ENCODE measurements around the gene NNAT.

NNAT gene

GRCh38 chr20:37523012-37523391, 2.0 kb downstream of the NNAT start:
- Histone ChIP-seq H3K27me3 (ENCODE audit: insufficient read depth, low read length) (no peaks in the 10 kb centered on the region), H3K36me3 (ENCODE audit: insufficient read depth, low read length) (peaks cover 5% of the 10 kb centered on the region), H2AFZ (ENCODE audit: low read depth, low read length) (no peak overlapping the region), H3K4me3 (ENCODE audit: low read length) (no peak overlapping the region), H3K4me1 (ENCODE audit: insufficient read depth, low read length) (peaks cover 26% of the 10 kb centered on the region), H3K9me3 (ENCODE audit: low read length) (peaks cover 34% of the 10 kb centered on the region)

- H2AFZ ChIP-seq (ENCODE audit: low read depth, low read length): no peak overlapping the region
- no peak overlapping the region for H3K4me3 ChIP-seq (ENCODE audit: low read length)
- peaks cover 30% of the 10 kb centered on the region for H3K9me3 ChIP-seq (ENCODE audit: low read length)
- peaks cover 2% of the 10 kb centered on the region for H3K36me3 ChIP-seq (ENCODE audit: insufficient read depth, low read length)
- H3K4me1 ChIP-seq (ENCODE audit: insufficient read depth, low read length): peaks cover 25% of the 10 kb centered on the region
- H3K27me3 ChIP-seq (ENCODE audit: insufficient read depth, low read length): no peaks in the 10 kb centered on the region
These were observed 3.1 kb downstream of the NNAT start for GRCh38 chr20:37523911-37524700.

GRCh38 chr20:37524859-37525708, 4.0 kb downstream of the NNAT start:
- Histone ChIP-seq H3K36me3 (ENCODE audit: insufficient read depth, low read length) (peaks cover 2% of the 10 kb centered on the region), H3K4me1 (ENCODE audit: insufficient read depth, low read length) (peaks cover 23% of the 10 kb centered on the region), H3K9me3 (ENCODE audit: low read length) (peaks cover 26% of the 10 kb centered on the region), H3K27me3 (ENCODE audit: insufficient read depth, low read length) (no peaks in the 10 kb centered on the region), H3K4me3 (ENCODE audit: low read length) (no peak overlapping the region), H2AFZ (ENCODE audit: low read depth, low read length) (no peak overlapping the region)

GRCh38 chr20:37525810-37526209, 4.8 kb downstream of the NNAT start:
- Histone ChIP-seq H2AFZ (ENCODE audit: low read depth, low read length) (no peak overlapping the region), H3K9me3 (ENCODE audit: low read length) (peaks cover 19% of the 10 kb centered on the region), H3K4me1 (ENCODE audit: insufficient read depth, low read length) (peaks cover 23% of the 10 kb centered on the region), H3K27me3 (ENCODE audit: insufficient read depth, low read length) (no peaks in the 10 kb centered on the region), H3K4me3 (ENCODE audit: low read length) (peak overlapping the region; percentile 94), H3K36me3 (ENCODE audit: insufficient read depth, low read length) (peaks cover 2% of the 10 kb centered on the region)

- Histone ChIP-seq H3K27me3 (ENCODE audit: insufficient read depth, low read length) (no peaks in the 10 kb centered on the region), H3K4me3 (ENCODE audit: low read length) (peak overlapping the region; percentile 94), H3K4me1 (ENCODE audit: insufficient read depth, low read length) (peaks cover 23% of the 10 kb centered on the region), H2AFZ (ENCODE audit: low read depth, low read length) (no peak overlapping the region), H3K9me3 (ENCODE audit: low read length) (peaks cover 14% of the 10 kb centered on the region), H3K36me3 (ENCODE audit: insufficient read depth, low read length) (peaks cover 2% of the 10 kb centered on the region)
These were observed 5.3 kb downstream of the NNAT start for GRCh38 chr20:37526238-37526838.

GRCh38 chr20:37526839-37527637, 6.0 kb downstream of the NNAT start:
- Histone ChIP-seq H2AFZ (ENCODE audit: low read depth, low read length) (peak overlapping the region; percentile 83), H3K4me1 (ENCODE audit: insufficient read depth, low read length) (peaks cover 23% of the 10 kb centered on the region), H3K4me3 (ENCODE audit: low read length) (peak overlapping the region; percentile 94), H3K9me3 (ENCODE audit: low read length) (peaks cover 12% of the 10 kb centered on the region), H3K36me3 (ENCODE audit: insufficient read depth, low read length) (peaks cover 2% of the 10 kb centered on the region), H3K27me3 (ENCODE audit: insufficient read depth, low read length) (no peaks in the 10 kb centered on the region)

GRCh38 chr20:37527638-37528445, 6.8 kb downstream of the NNAT start, which contains the start of gene BLCAP:
BLCAP (minus strand) TSS chr20:37527876; CDS start chr20:37519174, 8,702 bp downstream.
- Histone ChIP-seq H2AFZ (ENCODE audit: low read depth, low read length) (peak within 1 kb of the TSS; percentile 83), H3K4me1 (ENCODE audit: insufficient read depth, low read length) (peaks cover 23% of the 10 kb centered on the region), H3K27me3 (ENCODE audit: insufficient read depth, low read length) (no peaks in the 10 kb centered on the region), H3K9me3 (ENCODE audit: low read length) (peaks cover 10% of the 10 kb centered on the region), H3K4me3 (ENCODE audit: low read length) (peak within 1 kb of the TSS; percentile 94), H3K36me3 (ENCODE audit: insufficient read depth, low read length) (peaks cover 2% of the 10 kb centered on the region)

- no peaks in the 10 kb centered on the region for H3K27me3 ChIP-seq (ENCODE audit: insufficient read depth, low read length)
- H3K9me3 ChIP-seq (ENCODE audit: low read length): peaks cover 7% of the 10 kb centered on the region
- no peaks in the 10 kb centered on the region for H3K36me3 ChIP-seq (ENCODE audit: insufficient read depth, low read length)
- peak overlapping the region; percentile 83 for H2AFZ ChIP-seq (ENCODE audit: low read depth, low read length)
- H3K4me3 ChIP-seq (ENCODE audit: low read length): peak overlapping the region; percentile 94
- H3K4me1 ChIP-seq (ENCODE audit: insufficient read depth, low read length): peaks cover 23% of the 10 kb centered on the region
These were observed 7.6 kb downstream of the NNAT start for GRCh38 chr20:37528446-37529213.

GRCh38 chr20:37529214-37529967, 8.3 kb downstream of the NNAT start:
- Histone ChIP-seq H3K9me3 (ENCODE audit: low read length) (peaks cover 3% of the 10 kb centered on the region), H3K4me1 (ENCODE audit: insufficient read depth, low read length) (peaks cover 25% of the 10 kb centered on the region), H3K4me3 (ENCODE audit: low read length) (peak overlapping the region; percentile 94), H3K27me3 (ENCODE audit: insufficient read depth, low read length) (no peaks in the 10 kb centered on the region), H2AFZ (ENCODE audit: low read depth, low read length) (no peak overlapping the region), H3K36me3 (ENCODE audit: insufficient read depth, low read length) (no peaks in the 10 kb centered on the region)

- Histone ChIP-seq H3K9me3 (ENCODE audit: low read length) (no peaks in the 10 kb centered on the region), H3K36me3 (ENCODE audit: insufficient read depth, low read length) (no peaks in the 10 kb centered on the region), H3K4me1 (ENCODE audit: insufficient read depth, low read length) (peaks cover 25% of the 10 kb centered on the region), H3K4me3 (ENCODE audit: low read length) (no peak overlapping the region), H3K27me3 (ENCODE audit: insufficient read depth, low read length) (no peaks in the 10 kb centered on the region), H2AFZ (ENCODE audit: low read depth, low read length) (no peak overlapping the region)
These were observed 9.0 kb downstream of the NNAT start for GRCh38 chr20:37529968-37530600.

All from neuron (in vitro differentiated cells).